Hepatic stellate cell (primary cell): ENCODE measurements around the gene FRS3.

ENCODE experiments used
- DNase-seq: peaks from one replicate; pipeline ENCODE4 v3.0.0; 2011; ENCODE audit warnings: low spot score

Gene FRS3

GRCh38 chr6:41741625-41742490, 37.8 kb downstream of the FRS3 start:
- no peak for DNase-seq

- DNase-seq: no peak
Observed at GRCh38 chr6:41740366-41741162, 39.1 kb downstream of the FRS3 start.

GRCh38 chr6:41739041-41739440, 40.7 kb downstream of the FRS3 start:
- DNase-seq: no peak

- DNase-seq: no peak
Observed at GRCh38 chr6:41737591-41738130, 42.0 kb downstream of the FRS3 start.

- DNase-seq: no peak
Observed at GRCh38 chr6:41736800-41737555, 42.7 kb downstream of the FRS3 start.

GRCh38 chr6:41736186-41736733, 43.4 kb downstream of the FRS3 start:
- DNase-seq: no peak

- DNase-seq: peak; percentile 97
Observed at GRCh38 chr6:41735427-41736185, 44.1 kb downstream of the FRS3 start, which contains the start of gene TFEB. TSS of gene TFEB (minus strand) at chr6:41735608. CDS start at chr6:41691213, 44,395 bp downstream.

- peak; percentile 88 for DNase-seq
Observed at GRCh38 chr6:41734666-41735426, 44.9 kb downstream of the FRS3 start.

- peak; percentile 88 for DNase-seq
Observed at GRCh38 chr6:41733707-41734665, 45.7 kb downstream of the FRS3 start.

- DNase-seq: no peak
Observed at GRCh38 chr6:41733360-41733706, 46.4 kb downstream of the FRS3 start.

GRCh38 chr6:41732591-41733359, 46.9 kb downstream of the FRS3 start:
- DNase-seq: no peak

- DNase-seq: no peak
Observed at GRCh38 chr6:41732149-41732548, 47.6 kb downstream of the FRS3 start.

GRCh38 chr6:41731561-41732086, 48.1 kb downstream of the FRS3 start:
- no peak for DNase-seq

GRCh38 chr6:41730531-41731436, 48.9 kb downstream of the FRS3 start:
- DNase-seq: peak; percentile 45

GRCh38 chr6:41729624-41730023, 50.1 kb downstream of the FRS3 start:
- no peak for DNase-seq

- no peak for DNase-seq
Observed at GRCh38 chr6:41728954-41729353, 50.7 kb downstream of the FRS3 start.
